Measurements from ENCODE around the gene PCSK5.
"Not testable (repeated sequence)": the region's sequence is repeated elsewhere in the genome, so short reads cannot be mapped to it uniquely, and the experiment has no call there.

PCSK5 gene

GRCh38 chr9:76298521-76299144, 408.2 kb downstream of the PCSK5 start:
- TF ChIP-seq, protein P1, sequence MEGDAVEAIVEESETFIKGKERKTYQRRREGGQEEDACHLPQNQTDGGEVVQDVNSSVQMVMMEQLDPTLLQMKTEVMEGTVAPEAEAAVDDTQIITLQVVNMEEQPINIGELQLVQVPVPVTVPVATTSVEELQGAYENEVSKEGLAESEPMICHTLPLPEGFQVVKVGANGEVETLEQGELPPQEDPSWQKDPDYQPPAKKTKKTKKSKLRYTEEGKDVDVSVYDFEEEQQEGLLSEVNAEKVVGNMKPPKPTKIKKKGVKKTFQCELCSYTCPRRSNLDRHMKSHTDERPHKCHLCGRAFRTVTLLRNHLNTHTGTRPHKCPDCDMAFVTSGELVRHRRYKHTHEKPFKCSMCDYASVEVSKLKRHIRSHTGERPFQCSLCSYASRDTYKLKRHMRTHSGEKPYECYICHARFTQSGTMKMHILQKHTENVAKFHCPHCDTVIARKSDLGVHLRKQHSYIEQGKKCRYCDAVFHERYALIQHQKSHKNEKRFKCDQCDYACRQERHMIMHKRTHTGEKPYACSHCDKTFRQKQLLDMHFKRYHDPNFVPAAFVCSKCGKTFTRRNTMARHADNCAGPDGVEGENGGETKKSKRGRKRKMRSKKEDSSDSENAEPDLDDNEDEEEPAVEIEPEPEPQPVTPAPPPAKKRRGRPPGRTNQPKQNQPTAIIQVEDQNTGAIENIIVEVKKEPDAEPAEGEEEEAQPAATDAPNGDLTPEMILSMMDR (IDR thresholded peaks at IDR 0.05; ENCODE audit: control insufficient read depth, extremely low read depth, insufficient read depth) = peak; percentile 41
- no peak for DNase-seq (ENCODE audit: low read depth)
- H3K4me3 ChIP-seq (ENCODE audit: low read depth, low read length) = no peak overlapping the region

GRCh38 chr9:76302543-76302942, 412.1 kb downstream of the PCSK5 start:
- no peak for DNase-seq (ENCODE audit: low read depth)
- TF ChIP-seq, protein P1 (IDR thresholded peaks at IDR 0.05; ENCODE audit: control insufficient read depth, extremely low read depth, insufficient read depth) = no peak
- no peak overlapping the region for H3K4me3 ChIP-seq (ENCODE audit: low read depth, low read length)

DNA sequence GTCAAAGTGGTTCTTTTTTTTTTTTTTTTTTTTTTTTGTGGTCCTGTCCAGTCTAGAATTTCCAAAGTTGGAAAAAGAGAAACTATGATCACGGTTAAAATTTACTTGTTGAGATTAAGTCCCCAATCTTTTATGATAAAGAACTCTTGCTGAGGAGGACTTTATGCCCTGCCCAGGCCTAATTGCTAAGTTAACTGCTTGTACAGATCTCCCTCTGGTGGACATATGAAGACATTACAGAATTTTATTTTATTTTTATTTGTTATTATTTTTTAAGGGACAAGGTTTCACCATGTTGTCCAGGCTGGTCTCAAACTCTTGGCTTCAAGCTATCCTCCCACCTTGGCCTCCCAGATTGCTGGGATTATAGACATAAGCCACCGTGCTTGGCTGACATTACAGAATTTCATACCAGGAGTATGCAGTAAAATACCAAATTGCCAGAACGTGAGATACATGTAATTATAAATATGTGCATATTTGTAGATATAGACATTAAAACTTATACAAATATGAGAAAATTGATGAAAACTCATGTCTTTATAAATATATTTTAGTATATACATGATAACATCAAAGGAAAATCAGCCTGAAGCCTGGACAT, 412.6 kb downstream of the PCSK5 start:
- DNase-seq (ENCODE audit: low read depth) = peak; percentile 30
- H3K4me3 ChIP-seq (ENCODE audit: low read depth, low read length) = no peak overlapping the region
- TF ChIP-seq, protein P1 (IDR thresholded peaks at IDR 0.05; ENCODE audit: control insufficient read depth, extremely low read depth, insufficient read depth) = peak; percentile 51

GRCh38 chr9:76307047-76307446, 416.6 kb downstream of the PCSK5 start:
- H3K4me3 ChIP-seq (ENCODE audit: low read depth, low read length); DNase-seq (ENCODE audit: low read depth): not testable (repeated sequence)
- TF ChIP-seq, protein P1 (IDR thresholded peaks at IDR 0.05; ENCODE audit: control insufficient read depth, extremely low read depth, insufficient read depth) = peak; percentile 49

DNA sequence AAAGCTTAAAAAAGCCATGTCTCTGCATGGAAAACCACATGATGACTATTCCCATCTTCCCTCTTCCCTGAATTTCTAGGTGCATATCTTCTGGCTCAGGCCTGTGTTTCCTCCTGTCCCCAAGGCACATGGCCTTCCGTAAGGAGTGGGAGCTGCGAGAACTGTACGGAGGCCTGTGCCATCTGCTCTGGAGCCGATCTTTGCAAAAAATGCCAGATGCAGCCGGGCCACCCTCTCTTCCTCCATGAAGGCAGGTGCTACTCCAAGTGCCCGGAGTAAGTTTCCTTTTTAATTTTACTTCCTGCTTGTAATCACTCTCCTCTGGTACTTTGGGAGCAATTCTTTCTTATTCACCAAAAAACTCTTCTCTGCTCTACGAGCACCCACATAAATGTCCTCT, 420.1 kb downstream of the PCSK5 start:
- TF ChIP-seq, protein P1 (IDR thresholded peaks at IDR 0.05; ENCODE audit: control insufficient read depth, extremely low read depth, insufficient read depth) = no peak
- no peak overlapping the region for H3K4me3 ChIP-seq (ENCODE audit: low read depth, low read length)
- DNase-seq (ENCODE audit: low read depth) = no peak

DNA sequence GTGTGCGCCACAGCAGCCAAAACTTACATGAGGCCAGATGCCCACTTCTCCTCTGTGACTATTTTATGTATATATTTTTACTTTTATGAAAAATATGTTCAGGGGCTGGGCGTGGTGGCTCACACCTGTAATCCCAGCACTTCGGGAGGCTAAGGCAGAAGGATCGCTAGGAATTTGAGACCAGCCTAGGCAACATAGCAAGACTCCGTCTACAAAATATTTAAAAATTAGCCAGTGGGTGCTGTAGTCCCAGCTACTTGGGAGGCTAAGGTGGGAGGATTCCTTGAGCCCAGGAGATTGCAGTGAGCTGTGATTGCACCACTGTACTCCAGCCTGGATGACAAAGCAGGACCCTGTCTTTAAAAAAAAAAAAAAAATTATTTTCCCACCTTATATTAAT, 420.5 kb downstream of the PCSK5 start:
- no peak for DNase-seq (ENCODE audit: low read depth)
- TF ChIP-seq, protein P1 (IDR thresholded peaks at IDR 0.05; ENCODE audit: control insufficient read depth, extremely low read depth, insufficient read depth) = no peak
- H3K4me3 ChIP-seq (ENCODE audit: low read depth, low read length) = no peak overlapping the region

DNA sequence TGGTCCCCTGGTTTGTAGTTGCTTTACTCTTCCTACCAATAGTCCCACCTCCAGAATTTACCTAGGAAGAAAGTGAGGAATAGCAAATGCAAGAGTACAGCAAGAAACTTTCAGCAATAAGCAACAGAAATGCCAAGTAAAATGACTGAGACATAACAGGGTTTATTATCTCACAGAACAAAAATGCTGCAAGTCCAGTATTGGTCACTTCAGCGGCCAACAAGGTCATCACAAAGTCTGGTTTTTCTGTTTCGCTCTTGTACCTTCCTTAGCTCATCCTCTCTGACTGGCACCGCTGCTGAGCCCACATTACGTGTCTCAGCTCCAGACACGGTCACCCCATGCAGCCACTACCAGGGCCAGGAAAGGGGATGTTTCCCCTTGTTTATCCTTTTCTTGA, 421.1 kb downstream of the PCSK5 start:
- no peak overlapping the region for H3K4me3 ChIP-seq (ENCODE audit: low read depth, low read length)
- DNase-seq (ENCODE audit: low read depth) = peak; percentile 40
- TF ChIP-seq, protein P1 (IDR thresholded peaks at IDR 0.05; ENCODE audit: control insufficient read depth, extremely low read depth, insufficient read depth) = no peak

Data from LNCaP clone FGC (cell line).